COR-L47 (cell line): ENCODE data around the gene SND1.

Source experiments
- DNase-seq: peaks from one replicate; lab custom pipeline; 2025; lab: John Stamatoyannopoulos, UW

The SND1 gene

GRCh38 chr7:127651556-127652332 lies at the start of gene SND1:
Gene SND1 (plus strand): TSS chr7:127652194. CDS start chr7:127652374, 180 bp downstream.
- peak; percentile 98 for DNase-seq

GRCh38 chr7:127608446-127608845 lies 43.5 kb upstream of the SND1 start:
- DNase-seq: no peak

GRCh38 chr7:127609297-127609696 lies 42.7 kb upstream of the SND1 start:
- DNase-seq: no peak

- no peak for DNase-seq
Measured at GRCh38 chr7:127612263-127612662, 39.7 kb upstream of the SND1 start.

DNA sequence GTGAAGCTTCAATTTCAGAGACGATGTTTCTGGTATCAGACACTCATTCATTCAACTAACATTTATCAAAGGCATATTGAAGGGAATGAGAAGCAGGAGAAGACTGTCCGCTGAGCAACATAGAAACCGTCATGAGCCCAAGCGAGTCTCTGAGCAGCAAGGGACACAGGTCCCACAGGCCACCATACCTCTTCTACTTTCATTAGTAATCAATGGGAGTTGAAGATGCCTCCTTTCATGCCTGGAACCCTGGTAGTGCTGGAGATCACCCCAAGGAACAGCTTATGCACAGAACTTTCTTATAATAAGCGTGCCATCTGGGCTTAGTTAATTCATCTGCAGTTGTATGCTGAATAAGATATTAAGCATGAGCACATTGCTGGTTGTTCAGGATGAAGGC lies 35.3 kb upstream of the SND1 start:
- DNase-seq: no peak

GRCh38 chr7:127618042-127618441 lies 34.0 kb upstream of the SND1 start, which contains the start of gene PAX4:
Gene PAX4 (minus strand): TSS chr7:127618142. CDS start chr7:127615928, 2,214 bp downstream.
- no peak for DNase-seq

DNA sequence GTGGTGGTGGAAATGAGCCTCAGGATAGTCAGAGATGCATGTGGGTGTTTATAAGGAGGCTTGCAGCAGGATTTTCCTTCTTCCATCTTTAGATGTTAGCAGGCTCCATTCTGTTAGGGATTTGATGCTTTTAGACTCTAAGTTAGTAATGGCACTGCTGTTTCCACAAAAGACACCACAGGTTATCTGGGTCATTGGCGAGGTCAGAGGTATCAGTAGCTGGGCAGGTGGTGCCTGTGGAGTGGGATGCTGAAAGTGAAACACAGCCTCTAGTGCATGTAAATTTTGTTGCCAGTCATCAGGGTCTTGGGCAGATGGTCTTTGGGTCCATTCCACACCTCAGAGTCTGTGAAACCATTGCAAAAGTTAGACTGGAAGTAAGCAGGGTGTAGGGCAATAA lies 33.2 kb upstream of the SND1 start:
- no peak for DNase-seq

DNA sequence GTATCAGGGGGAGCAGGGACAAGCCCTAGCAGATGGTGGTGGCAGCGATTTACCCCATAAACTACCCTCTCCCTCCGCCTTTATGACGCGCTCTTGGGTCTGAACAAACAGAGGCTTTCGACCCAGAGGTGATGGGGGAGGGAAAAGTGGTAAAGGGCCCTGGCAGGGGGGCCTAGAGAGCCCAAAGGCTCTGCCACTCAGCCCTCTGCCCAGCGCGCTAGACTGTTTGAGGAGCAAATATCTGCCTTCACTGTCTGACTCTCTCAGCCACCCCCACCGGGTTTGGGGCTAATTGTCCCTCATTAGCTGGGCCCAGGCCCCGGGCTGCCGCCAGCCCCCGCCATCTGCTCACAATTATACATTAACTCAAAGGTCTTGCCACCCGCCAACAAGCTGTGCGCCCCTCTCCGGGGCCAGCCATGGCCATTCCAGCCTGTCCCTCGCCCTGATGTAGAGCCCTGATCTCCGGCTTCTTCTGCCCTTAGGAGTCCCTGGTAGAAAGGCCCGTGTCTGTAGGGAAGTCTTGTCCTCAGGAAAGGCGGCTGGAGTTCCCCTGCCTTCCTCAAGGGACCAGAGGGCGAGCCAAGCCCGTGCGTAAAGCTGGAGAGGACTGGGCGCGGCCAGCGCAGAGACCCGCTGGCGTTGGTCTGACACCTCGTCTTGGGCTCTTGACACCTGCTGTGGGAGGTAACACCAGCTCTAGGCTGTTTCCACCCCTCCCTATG lies 32.2 kb upstream of the SND1 start:
- no peak for DNase-seq

DNA sequence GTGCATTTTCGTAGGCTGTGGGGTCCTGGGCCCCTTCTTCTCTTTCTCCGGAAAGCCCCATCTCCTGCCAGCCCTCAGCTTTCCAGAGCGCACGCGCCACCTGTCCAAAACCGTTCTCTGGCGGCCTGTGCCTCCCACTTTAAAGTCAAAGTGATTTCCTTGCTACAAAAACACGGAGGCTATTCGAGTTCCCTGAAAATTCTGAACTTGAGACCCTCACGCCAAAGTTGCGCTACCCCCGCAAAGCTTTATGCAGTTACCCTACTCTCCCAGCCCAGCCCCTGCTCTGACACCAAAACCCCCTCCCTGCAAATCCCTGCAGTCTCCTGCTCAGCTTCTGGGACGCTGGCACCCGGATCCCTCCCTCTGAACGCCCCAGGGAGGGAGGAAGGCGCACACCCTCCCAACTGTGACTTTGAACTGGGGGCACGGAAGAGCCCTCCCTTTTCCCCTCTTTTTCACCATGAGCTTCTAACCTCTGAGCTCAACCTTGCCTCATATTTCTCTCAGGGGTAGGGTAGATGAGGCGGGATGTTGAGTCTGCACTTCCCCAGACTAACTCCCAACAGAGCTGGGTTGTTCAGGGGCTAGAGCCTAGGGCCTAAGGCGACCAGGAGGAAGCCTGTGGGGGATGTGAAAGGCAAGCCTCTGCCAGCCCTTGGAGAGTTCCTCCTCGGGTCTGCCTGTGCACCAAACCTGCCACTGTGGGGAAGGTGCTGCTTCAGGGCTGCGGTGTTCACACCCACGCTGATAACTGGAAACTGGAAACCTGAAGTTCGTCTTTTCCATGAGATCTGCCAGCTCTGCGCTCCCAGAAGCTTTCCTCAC lies 31.4 kb upstream of the SND1 start:
- DNase-seq: no peak

DNA sequence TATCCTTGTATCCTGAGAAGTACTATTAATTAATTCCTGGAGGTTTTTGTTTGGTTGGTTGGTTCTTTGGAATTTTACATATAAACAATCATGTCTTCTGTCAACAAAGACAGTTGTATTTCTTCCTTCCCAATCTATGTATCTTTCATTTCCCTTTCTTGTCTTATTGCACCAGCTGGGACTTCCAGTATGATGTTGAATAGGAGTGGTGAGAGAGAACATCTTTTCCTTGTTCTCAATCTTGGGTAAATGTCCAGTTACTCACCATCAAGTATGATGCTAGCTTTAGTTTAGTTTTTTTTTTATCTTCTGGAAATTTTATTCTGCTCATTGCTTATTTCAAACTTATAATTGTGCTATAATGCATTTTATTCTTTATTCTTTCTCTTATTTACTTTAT lies 26.7 kb upstream of the SND1 start:
- no peak for DNase-seq

DNA sequence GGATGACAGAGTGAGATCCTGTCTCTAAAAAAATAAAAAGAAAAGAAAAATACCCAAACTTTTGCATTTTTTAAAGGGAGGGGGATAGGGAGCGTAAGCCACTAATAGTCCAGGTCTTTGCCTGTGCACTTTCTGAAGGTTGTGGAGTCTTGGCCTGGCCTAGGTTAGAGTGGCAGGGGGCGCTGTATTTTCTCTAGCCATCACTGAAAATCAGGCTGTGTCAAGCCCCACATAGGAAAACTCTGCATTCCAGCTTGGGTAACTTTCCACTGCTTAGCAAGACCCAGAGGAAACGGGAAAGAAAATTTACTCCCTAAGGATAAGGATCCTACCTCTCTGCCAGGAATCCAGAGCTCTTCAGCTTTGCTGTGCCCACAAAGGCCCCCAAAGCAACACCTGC lies 23.5 kb upstream of the SND1 start:
- no peak for DNase-seq

DNA sequence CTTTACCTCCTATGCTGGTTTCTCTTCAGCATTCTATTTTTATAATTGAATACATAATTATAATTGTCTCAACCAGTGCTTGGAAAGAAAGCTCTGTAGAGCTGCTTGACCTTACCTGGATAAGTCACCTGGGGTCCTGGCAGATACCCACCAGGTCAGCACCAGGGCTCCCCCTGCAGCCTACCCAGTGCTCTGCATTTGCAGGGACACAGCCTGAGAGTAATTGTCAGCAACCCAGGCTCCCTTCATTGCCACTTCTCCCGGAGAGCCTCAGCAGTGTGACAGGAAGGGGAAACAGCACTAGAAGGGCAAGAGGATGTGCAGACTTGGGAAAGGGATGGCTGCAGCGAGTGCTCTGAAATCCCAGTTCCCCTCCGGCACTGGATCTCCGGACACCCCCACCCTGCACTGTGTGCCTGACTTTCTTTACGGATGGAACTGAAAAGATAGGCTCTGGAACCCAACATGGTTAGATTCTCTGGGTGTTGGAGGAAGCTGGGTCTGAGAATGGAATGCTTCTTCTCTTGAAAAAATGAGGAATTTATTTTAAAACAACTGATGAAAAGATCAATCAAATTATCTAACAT lies 22.6 kb upstream of the SND1 start:
- DNase-seq: no peak

- DNase-seq: no peak
Measured at GRCh38 chr7:127632276-127632910, 19.6 kb upstream of the SND1 start.

- DNase-seq: no peak
Measured at GRCh38 chr7:127635659-127636285, 16.2 kb upstream of the SND1 start.

DNA sequence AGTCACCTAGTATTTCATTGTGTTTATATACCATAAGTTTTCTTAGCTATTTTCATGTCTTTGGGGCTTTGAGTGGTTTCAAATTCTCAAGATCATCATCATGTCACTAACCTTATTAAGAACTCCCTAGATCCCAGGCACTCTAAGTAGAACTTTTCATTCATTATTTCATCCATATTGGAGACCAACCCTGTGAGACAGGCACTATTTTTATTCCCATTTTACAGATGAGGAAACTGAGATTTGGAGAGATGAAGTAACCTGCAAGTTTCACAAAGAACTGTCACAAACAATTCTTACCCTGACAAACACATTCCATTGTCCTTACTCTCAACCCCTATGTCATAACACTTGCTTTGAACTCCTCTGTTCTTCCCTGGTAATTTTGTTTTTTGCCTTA lies 13.8 kb upstream of the SND1 start:
- DNase-seq: no peak

DNA sequence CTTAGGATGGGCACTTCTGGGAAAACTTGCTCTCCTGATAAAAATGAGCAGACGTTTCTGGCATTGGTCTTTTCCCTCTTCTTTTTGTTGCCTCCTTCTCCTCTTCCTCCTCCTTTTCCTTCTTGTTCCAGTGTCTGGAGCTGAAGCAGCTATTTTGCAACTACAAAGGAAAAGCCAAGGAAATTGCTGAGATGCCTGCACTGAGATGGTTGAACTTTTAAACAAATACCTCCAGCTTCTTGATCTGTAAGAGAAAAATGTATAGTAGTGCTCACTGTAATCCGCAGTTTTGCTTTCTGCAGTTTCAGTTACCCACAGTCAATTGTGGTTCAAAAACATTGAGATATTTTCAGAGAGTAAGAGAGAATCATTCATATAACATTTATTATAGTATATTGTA lies 7.5 kb upstream of the SND1 start:
- DNase-seq: no peak

DNA sequence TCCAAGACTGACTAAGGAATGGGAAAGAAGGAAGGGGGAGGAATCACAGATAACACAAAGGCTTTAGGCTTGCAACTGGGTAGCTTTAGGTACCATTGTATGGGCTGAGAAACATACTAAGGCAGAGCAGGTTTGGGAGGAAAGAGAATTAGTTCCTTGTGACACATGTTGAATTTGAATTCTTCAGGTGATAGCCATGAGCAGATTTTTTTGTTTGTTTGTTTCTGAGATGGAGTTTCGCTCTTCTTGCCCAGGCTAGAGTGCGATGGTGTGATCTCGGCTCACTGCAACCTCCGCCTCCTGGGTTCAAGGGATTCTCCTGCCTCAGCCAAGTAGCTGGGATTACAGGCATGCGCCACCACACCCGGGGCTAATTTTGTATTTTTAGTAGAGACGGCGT lies 4.4 kb upstream of the SND1 start:
- DNase-seq: no peak

- DNase-seq: no peak
Measured at GRCh38 chr7:127648986-127649385, 3.0 kb upstream of the SND1 start.

- no peak for DNase-seq
Measured at GRCh38 chr7:127650847-127651555, 993 bp upstream of the SND1 start.
